ENCODE data around the gene CDH11.

Gene CDH11

GRCh38 chr16:65000654-65001053, 121.2 kb downstream of the CDH11 start:
- TF ChIP-seq ZFX (IDR thresholded peaks at IDR 0.05; ENCODE audit: borderline replicate concordance): no peak
- no peak for TF ChIP-seq CTCF (IDR thresholded peaks at IDR 0.05)
- H3K27ac ChIP-seq: no peak overlapping the region

- no peak for TF ChIP-seq CTCF (IDR thresholded peaks at IDR 0.05)
- no peak for TF ChIP-seq ZFX (IDR thresholded peaks at IDR 0.05; ENCODE audit: borderline replicate concordance)
- H3K27ac ChIP-seq: no peak overlapping the region
Observed at GRCh38 chr16:64997751-64998150, 124.1 kb downstream of the CDH11 start.

GRCh38 chr16:64997121-64997520, 124.7 kb downstream of the CDH11 start:
- peak overlapping the region; percentile 70 for H3K27ac ChIP-seq
- TF ChIP-seq ZFX (IDR thresholded peaks at IDR 0.05; ENCODE audit: borderline replicate concordance) (no peak), CTCF (IDR thresholded peaks at IDR 0.05) (no peak)

- TF ChIP-seq CTCF (IDR thresholded peaks at IDR 0.05) (no peak), ZFX (IDR thresholded peaks at IDR 0.05; ENCODE audit: borderline replicate concordance) (no peak)
- peak overlapping the region; percentile 70 for H3K27ac ChIP-seq
Observed at GRCh38 chr16:64996641-64997040, 125.2 kb downstream of the CDH11 start.

- no peak overlapping the region for H3K27ac ChIP-seq
- TF ChIP-seq CTCF (IDR thresholded peaks at IDR 0.05) (no peak), ZFX (IDR thresholded peaks at IDR 0.05; ENCODE audit: borderline replicate concordance) (no peak)
Observed at GRCh38 chr16:64993464-64993863, 128.4 kb downstream of the CDH11 start.

- no peak for TF ChIP-seq CTCF (IDR thresholded peaks at IDR 0.05)
- no peak for TF ChIP-seq ZFX (IDR thresholded peaks at IDR 0.05; ENCODE audit: borderline replicate concordance)
- no peak overlapping the region for H3K27ac ChIP-seq
Observed at GRCh38 chr16:64991001-64991400, 130.9 kb downstream of the CDH11 start.

- peak overlapping the region; percentile 33 for H3K27ac ChIP-seq
- TF ChIP-seq CTCF (IDR thresholded peaks at IDR 0.05) (no peak), ZFX (IDR thresholded peaks at IDR 0.05; ENCODE audit: borderline replicate concordance) (no peak)
Observed at GRCh38 chr16:64990101-64990500, 131.8 kb downstream of the CDH11 start.

All from 22Rv1 (cell line).